ENCODE results near the gene ADAMTS17. TPM values are rescaled to one million over a fixed set of nuclear protein-coding genes. Genes with fewer than 3 reads are reported as not detected.

The ADAMTS17 gene, protein sequence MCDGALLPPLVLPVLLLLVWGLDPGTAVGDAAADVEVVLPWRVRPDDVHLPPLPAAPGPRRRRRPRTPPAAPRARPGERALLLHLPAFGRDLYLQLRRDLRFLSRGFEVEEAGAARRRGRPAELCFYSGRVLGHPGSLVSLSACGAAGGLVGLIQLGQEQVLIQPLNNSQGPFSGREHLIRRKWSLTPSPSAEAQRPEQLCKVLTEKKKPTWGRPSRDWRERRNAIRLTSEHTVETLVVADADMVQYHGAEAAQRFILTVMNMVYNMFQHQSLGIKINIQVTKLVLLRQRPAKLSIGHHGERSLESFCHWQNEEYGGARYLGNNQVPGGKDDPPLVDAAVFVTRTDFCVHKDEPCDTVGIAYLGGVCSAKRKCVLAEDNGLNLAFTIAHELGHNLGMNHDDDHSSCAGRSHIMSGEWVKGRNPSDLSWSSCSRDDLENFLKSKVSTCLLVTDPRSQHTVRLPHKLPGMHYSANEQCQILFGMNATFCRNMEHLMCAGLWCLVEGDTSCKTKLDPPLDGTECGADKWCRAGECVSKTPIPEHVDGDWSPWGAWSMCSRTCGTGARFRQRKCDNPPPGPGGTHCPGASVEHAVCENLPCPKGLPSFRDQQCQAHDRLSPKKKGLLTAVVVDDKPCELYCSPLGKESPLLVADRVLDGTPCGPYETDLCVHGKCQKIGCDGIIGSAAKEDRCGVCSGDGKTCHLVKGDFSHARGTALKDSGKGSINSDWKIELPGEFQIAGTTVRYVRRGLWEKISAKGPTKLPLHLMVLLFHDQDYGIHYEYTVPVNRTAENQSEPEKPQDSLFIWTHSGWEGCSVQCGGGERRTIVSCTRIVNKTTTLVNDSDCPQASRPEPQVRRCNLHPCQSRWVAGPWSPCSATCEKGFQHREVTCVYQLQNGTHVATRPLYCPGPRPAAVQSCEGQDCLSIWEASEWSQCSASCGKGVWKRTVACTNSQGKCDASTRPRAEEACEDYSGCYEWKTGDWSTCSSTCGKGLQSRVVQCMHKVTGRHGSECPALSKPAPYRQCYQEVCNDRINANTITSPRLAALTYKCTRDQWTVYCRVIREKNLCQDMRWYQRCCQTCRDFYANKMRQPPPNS
- polyA plus RNA-seq (ENCODE audit: insufficient read length in 12 of 12): 10 to 100 TPM in 1 of 12 donors, 1 to 10 TPM in 10, not detected in 1; 1.6 to 17.4 (median 5.6) TPM
- long read RNA-seq, donor 1: 0 reads
- long read RNA-seq, donor 2: 0 reads
- long read RNA-seq, donor 3: 0 reads
- long read RNA-seq, donor 4: 0 reads
- long read RNA-seq, donor 5: 0 reads
- long read RNA-seq, donor 6: 0 reads
- long read RNA-seq, donor 7: 0 reads
- long read RNA-seq, donor 8: 0 reads
- long read RNA-seq, donor 9: 0 reads
- long read RNA-seq, donor 10: 0 reads
- long read RNA-seq, donor 11: 0 reads

DNA sequence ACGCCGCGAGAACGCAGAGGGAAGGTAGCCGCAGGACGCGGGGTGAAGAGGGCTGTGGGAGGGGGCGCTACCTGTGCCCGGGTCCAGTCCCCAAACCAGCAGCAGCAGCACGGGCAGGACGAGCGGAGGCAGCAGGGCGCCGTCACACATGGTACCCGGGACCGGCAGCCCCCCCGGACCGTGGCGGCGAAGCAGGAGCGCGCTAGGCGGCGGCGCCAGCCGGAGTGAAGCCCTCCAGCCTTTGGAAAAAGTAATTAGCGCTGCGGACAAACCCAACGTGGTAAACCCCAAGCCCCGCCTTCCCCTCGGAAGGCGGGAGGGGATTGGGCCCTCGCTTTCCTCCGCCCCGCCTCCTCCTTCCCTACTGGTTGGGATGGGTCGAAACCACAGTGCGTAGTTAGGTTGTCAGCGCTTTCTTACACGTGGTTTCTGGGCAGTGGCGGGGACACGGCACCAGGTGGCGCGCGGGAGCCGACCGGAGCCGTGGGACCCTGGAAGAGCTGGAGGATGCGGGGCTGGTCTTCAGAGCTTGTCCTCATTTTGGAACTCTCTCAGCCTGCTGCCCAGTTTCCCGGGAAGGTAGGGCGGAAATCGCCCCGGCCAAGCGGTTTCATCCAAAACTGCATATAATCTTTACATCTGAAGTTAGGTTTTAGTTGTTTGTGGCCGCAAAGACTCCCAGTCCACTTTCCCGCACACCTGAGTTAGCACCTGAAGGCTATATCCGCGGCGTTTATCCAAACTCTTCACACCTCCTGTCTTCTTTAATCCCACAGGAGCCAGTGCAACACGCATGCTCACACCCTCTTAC lies at the start of gene ADAMTS17:
Gene ADAMTS17, minus strand, starts transcription at position 226 of the 811 bp plus-strand sequence. Its CDS starts 76 bp downstream, at position 150.
- peak; percentile 98 for DNase-seq

GRCh38 chr15:100385300-100386050 lies 43.7 kb upstream of the ADAMTS17 start:
- no peak for DNase-seq

DNA sequence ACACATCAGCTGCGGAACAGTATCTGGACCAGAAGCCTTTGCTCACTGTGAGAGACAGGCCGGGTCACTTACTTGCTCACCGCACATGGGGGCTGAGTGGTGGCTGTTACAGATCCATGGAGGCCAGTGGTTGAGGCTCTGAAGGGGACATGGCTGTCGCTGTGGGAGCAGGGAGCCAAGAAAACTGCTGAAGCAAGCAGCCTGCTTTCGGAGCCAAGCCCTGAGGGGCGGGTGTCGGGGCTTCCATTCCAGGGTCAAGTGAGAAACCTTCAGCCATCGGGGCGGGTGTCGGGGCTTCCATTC lies 42.3 kb upstream of the ADAMTS17 start:
- no peak for DNase-seq

- no peak for DNase-seq
Measured at GRCh38 chr15:100383302-100384107, 41.7 kb upstream of the ADAMTS17 start.

DNA sequence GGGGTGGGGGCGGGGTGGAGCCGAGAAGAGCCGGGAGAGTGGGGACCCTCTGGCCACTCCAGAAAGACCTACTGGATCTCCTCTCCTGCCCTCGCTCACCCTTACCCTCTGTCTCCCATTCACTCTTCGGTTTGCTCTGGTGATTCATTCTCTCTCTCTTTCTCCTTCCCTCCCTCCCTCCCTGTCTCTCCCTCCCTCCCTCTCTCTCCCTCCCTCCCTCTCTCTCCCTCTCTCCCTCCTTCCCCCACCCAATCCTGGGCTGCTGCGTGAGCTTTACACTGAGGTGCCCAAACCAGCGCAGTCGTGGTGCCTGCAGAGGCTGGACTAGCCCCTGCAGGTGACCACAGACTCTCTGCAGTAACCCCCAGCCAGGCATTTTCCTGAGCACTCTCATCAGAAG lies 32.2 kb upstream of the ADAMTS17 start:
- DNase-seq: no peak

DNA sequence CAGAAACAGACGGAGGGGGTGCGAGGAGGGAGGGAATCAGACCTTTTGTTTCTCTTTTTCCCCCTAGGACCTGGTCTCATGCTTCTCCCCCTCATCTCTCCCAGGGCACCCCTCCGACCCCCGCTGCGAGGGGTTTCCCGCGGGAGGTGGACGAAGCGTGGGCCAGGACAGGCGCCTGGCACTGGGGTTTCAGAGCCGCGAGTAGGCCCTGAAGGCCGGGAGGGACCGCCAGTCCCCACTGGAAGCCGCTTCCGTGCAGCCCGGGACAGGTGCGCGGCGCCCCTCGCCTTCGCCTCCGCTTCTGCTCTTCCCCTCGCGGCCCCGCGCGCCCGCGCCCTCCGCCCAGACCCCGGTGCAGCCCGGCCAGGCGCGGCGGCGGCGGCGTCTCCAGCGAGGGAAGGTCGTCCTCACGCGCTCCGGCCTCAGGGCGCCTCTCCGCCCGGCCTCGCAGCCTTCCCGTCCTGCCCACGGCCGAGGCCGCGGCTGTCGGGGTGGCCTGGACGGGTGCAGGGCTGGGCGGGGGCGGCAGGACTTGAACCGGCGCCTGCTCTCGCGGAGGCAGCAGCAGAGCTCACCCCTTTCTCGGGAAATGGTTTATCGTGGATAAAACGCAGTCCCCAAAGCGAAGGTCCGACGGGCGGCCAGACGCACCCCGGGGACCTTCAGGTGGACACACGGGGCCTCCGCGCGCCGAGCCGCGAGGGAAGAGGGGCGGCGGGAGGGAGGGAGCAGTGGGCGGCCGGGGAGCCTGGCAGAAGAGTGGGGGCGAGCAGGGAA lies 31.5 kb upstream of the ADAMTS17 start:
- DNase-seq: no peak

DNA sequence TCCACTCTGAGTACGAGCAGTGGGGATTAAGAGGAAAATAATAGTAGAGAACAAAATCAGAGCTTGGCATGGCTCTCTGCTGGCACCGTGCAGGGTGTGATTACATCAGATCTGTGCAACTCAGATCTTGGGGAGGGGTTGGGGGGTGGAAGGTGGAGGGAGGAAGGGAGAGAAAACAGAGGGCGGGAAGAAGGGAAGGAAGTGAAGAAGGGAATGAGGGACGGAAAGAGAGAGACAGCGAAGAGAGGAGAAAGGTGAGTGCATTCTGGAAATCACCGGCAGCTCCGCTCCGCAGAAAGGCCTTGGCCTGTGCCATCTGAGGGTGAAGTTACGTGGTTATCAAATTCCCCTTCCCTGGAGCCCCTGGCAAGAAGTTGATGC lies 31.0 kb upstream of the ADAMTS17 start:
- DNase-seq: peak; percentile 35

DNA sequence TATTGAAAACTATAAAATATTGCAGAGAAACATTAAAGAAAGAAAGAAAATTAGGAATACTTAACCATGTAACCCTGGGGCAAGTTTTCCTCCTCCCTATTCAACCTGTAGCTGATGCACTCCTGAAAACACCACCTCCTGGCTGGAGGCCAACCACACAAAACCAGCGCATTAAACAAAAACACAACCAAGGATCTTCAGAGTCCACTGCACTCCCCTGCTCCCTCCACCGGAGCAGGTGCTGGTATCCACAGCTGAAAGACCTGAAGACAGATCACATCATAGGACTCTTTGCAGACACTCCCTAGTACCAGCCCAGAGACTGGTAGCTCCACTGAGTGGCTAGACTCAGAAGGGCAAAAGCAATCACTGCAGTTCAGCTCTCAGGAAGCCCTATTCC lies 13.6 kb upstream of the ADAMTS17 start:
- no peak for DNase-seq

DNA sequence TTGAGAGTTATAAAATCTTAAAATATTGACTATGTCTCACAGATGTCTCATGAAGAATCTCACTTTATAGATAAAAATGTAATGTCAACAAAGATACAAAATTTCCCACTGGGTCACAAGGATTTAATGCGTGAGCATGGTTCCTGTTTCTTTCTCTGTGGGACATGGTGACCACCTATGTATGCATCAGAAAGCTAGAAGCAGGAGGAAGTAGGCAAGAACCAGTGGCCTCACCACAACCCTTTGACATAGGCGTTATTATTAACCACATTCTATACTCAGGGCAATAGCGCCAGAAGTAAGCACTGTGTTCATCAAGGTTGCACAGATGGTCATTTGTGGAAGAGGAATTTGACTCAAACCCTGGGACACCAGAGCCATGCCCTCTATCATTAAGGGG lies 11.7 kb upstream of the ADAMTS17 start:
- DNase-seq: no peak

- DNase-seq: peak; percentile 62
Measured at GRCh38 chr15:100350434-100351226, 8.9 kb upstream of the ADAMTS17 start.

GRCh38 chr15:100349696-100350433 lies 8.1 kb upstream of the ADAMTS17 start:
- DNase-seq: peak; percentile 96

- DNase-seq: no peak
Measured at GRCh38 chr15:100349321-100349695, 7.5 kb upstream of the ADAMTS17 start.

GRCh38 chr15:100348578-100348977 lies 6.8 kb upstream of the ADAMTS17 start:
- no peak for DNase-seq

GRCh38 chr15:100346866-100347512 lies 5.2 kb upstream of the ADAMTS17 start:
- DNase-seq: no peak

GRCh38 chr15:100345438-100345837 lies 3.7 kb upstream of the ADAMTS17 start:
- no peak for DNase-seq

GRCh38 chr15:100343251-100343650 lies 1.5 kb upstream of the ADAMTS17 start:
- DNase-seq: no peak
